Choroid plexus epithelial cell (primary cell): ENCODE measurements around the gene CHAT.

ENCODE experiments used
- DNase-seq: peaks from one replicate; pipeline ENCODE4 v3.0.0-alpha.2; 2010; ENCODE audit warnings: low read depth
- H3K4me3 ChIP-seq: 2 replicates; pipeline ENCODE4 v1.5.1; 2011; ENCODE audit warnings: low read depth, mild to moderate bottlenecking, control low read depth, low read length, moderate library complexity
- CTCF ChIP-seq: conservative IDR thresholded peaks from 2 replicates; pipeline ENCODE4 v1.5.1; 2011; ENCODE audit warnings: low read depth, mild to moderate bottlenecking, control low read depth, inconsistent platforms, low read length, moderate library complexity

The CHAT gene

GRCh38 chr10:49694466-49694865 lies 80.6 kb downstream of the CHAT start:
- no peak for DNase-seq
- TF ChIP-seq CTCF: no peak
- no peak overlapping the region for H3K4me3 ChIP-seq

- no peak for TF ChIP-seq CTCF
- no peak overlapping the region for H3K4me3 ChIP-seq
- no peak for DNase-seq
Observed at GRCh38 chr10:49696311-49696710, 82.5 kb downstream of the CHAT start.

- DNase-seq: no peak
- no peak overlapping the region for H3K4me3 ChIP-seq
- no peak for TF ChIP-seq CTCF
Observed at GRCh38 chr10:49698679-49699078, 84.8 kb downstream of the CHAT start.

- no peak overlapping the region for H3K4me3 ChIP-seq
- DNase-seq: no peak
- TF ChIP-seq CTCF: no peak
Observed at GRCh38 chr10:49700211-49700610, 86.4 kb downstream of the CHAT start.

GRCh38 chr10:49700997-49701396 lies 87.2 kb downstream of the CHAT start:
- no peak for TF ChIP-seq CTCF
- DNase-seq: no peak
- no peak overlapping the region for H3K4me3 ChIP-seq

- no peak for TF ChIP-seq CTCF
- H3K4me3 ChIP-seq: no peak overlapping the region
- no peak for DNase-seq
Observed at GRCh38 chr10:49707585-49707984, 93.7 kb downstream of the CHAT start.

- no peak for TF ChIP-seq CTCF
- no peak for DNase-seq
Observed at GRCh38 chr10:49709934-49710333, 96.1 kb downstream of the CHAT start.

More at GRCh38 chr10:49709934-49710333, 96.1 kb downstream of the CHAT start:
- no peak overlapping the region for H3K4me3 ChIP-seq
